Measurements from ENCODE around the gene FOXJ1.
A peak's percentile ranks its signal among the peaks of the same experiment; 100 is the strongest.

The FOXJ1 gene

GRCh38 chr17:76131051-76131691 lies 9.9 kb downstream of the FOXJ1 start:
- DNase-seq (ENCODE audit: low spot score in 2 of 2) (no peak), ATAC-seq (ENCODE audit: low read depth) (no peak)
- Mint-ChIP-seq H3K36me3 (no peaks in the 10 kb centered on the region), H3K9me3 (no peaks in the 10 kb centered on the region), H3K27ac (no peak overlapping the region), H3K27me3 (peaks cover 14% of the 10 kb centered on the region), H3K4me1 (peaks cover 6% of the 10 kb centered on the region), H3K4me3 (no peak overlapping the region)

GRCh38 chr17:76130473-76130872 lies 10.6 kb downstream of the FOXJ1 start:
- Mint-ChIP-seq H3K9me3 (no peaks in the 10 kb centered on the region), H3K27ac (no peak overlapping the region), H3K4me3 (no peak overlapping the region), H3K27me3 (peaks cover 14% of the 10 kb centered on the region), H3K36me3 (no peaks in the 10 kb centered on the region), H3K4me1 (peaks cover 6% of the 10 kb centered on the region)
- ATAC-seq (ENCODE audit: low read depth) (no peak), DNase-seq (ENCODE audit: low spot score in 2 of 2) (no peak)

- no peak overlapping the region for H3K27ac Mint-ChIP-seq
Measured at GRCh38 chr17:76125922-76126321, 15.1 kb downstream of the FOXJ1 start.

GRCh38 chr17:76125391-76125675 lies 15.7 kb downstream of the FOXJ1 start:
- no peak for ATAC-seq (ENCODE audit: low read depth)
- Mint-ChIP-seq H3K4me3 (no peak overlapping the region), H3K36me3 (no peaks in the 10 kb centered on the region), H3K27ac (no peak overlapping the region), H3K9me3 (no peaks in the 10 kb centered on the region), H3K4me1 (peaks cover 14% of the 10 kb centered on the region), H3K27me3 (no peaks in the 10 kb centered on the region)
- no peak for DNase-seq (ENCODE audit: low spot score in 2 of 2)

More at GRCh38 chr17:76125922-76126321, 15.1 kb downstream of the FOXJ1 start:
- ATAC-seq (ENCODE audit: low read depth), result no peak
- Mint-ChIP-seq H3K4me1 (peaks cover 17% of the 10 kb centered on the region), H3K27me3 (peaks cover 5% of the 10 kb centered on the region), H3K9me3 (no peaks in the 10 kb centered on the region), H3K36me3 (no peaks in the 10 kb centered on the region), H3K4me3 (no peak overlapping the region)
- no peak for DNase-seq (ENCODE audit: low spot score in 2 of 2)

GRCh38 chr17:76124582-76125390 lies 16.3 kb downstream of the FOXJ1 start:
- H3K4me3 Mint-ChIP-seq, result no peak overlapping the region
- no peak for DNase-seq (ENCODE audit: low spot score in 2 of 2)
- peaks cover 14% of the 10 kb centered on the region for H3K4me1 Mint-ChIP-seq
- H3K27ac Mint-ChIP-seq, result no peak overlapping the region
- H3K36me3 Mint-ChIP-seq, result no peaks in the 10 kb centered on the region
- H3K27me3 Mint-ChIP-seq, result no peaks in the 10 kb centered on the region
- H3K9me3 Mint-ChIP-seq, result no peaks in the 10 kb centered on the region
- no peak for ATAC-seq (ENCODE audit: low read depth)

- Mint-ChIP-seq H3K4me1 (peaks cover 14% of the 10 kb centered on the region), H3K27ac (no peak overlapping the region), H3K36me3 (no peaks in the 10 kb centered on the region), H3K27me3 (peaks cover 2% of the 10 kb centered on the region), H3K9me3 (no peaks in the 10 kb centered on the region), H3K4me3 (no peak overlapping the region)
- ATAC-seq (ENCODE audit: low read depth) (no peak), DNase-seq (ENCODE audit: low spot score in 2 of 2) (no peak)
Measured at GRCh38 chr17:76123749-76124581, 17.1 kb downstream of the FOXJ1 start.

- peaks cover 14% of the 10 kb centered on the region for H3K4me1 Mint-ChIP-seq
- no peak overlapping the region for H3K4me3 Mint-ChIP-seq
- H3K36me3 Mint-ChIP-seq, result no peaks in the 10 kb centered on the region
- H3K9me3 Mint-ChIP-seq, result no peaks in the 10 kb centered on the region
- DNase-seq (ENCODE audit: low spot score in 2 of 2) (no peak), ATAC-seq (ENCODE audit: low read depth) (no peak)
- no peak overlapping the region for H3K27ac Mint-ChIP-seq
- H3K27me3 Mint-ChIP-seq, result peaks cover 2% of the 10 kb centered on the region
Measured at GRCh38 chr17:76123191-76123499, 17.9 kb downstream of the FOXJ1 start.

- no peaks in the 10 kb centered on the region for H3K36me3 Mint-ChIP-seq
- peaks cover 2% of the 10 kb centered on the region for H3K27me3 Mint-ChIP-seq
- DNase-seq (ENCODE audit: low spot score in 2 of 2), result no peak
- peaks cover 14% of the 10 kb centered on the region for H3K4me1 Mint-ChIP-seq
- H3K9me3 Mint-ChIP-seq, result no peaks in the 10 kb centered on the region
- ATAC-seq (ENCODE audit: low read depth), result no peak
- H3K4me3 Mint-ChIP-seq, result no peak overlapping the region
- no peak overlapping the region for H3K27ac Mint-ChIP-seq
Measured at GRCh38 chr17:76122431-76123190, 18.4 kb downstream of the FOXJ1 start.

- no peaks in the 10 kb centered on the region for H3K36me3 Mint-ChIP-seq
- H3K27ac Mint-ChIP-seq, result peak overlapping the region; percentile 74
- DNase-seq (ENCODE audit: low spot score in 2 of 2) (peak in 1 of 2 donors; percentile 43), ATAC-seq (ENCODE audit: low read depth) (peak; percentile 15)
- no peak overlapping the region for H3K4me3 Mint-ChIP-seq
- no peaks in the 10 kb centered on the region for H3K9me3 Mint-ChIP-seq
- peaks cover 14% of the 10 kb centered on the region for H3K4me1 Mint-ChIP-seq
- peaks cover 2% of the 10 kb centered on the region for H3K27me3 Mint-ChIP-seq
Measured at GRCh38 chr17:76121932-76122430, 19.1 kb downstream of the FOXJ1 start.

- ATAC-seq (ENCODE audit: low read depth) (no peak), DNase-seq (ENCODE audit: low spot score in 2 of 2) (no peak)
- Mint-ChIP-seq H3K9me3 (no peaks in the 10 kb centered on the region), H3K27ac (no peak overlapping the region), H3K4me3 (no peak overlapping the region), H3K27me3 (peaks cover 2% of the 10 kb centered on the region), H3K4me1 (peaks cover 14% of the 10 kb centered on the region), H3K36me3 (no peaks in the 10 kb centered on the region)
Measured at GRCh38 chr17:76120658-76121008, 20.4 kb downstream of the FOXJ1 start.

GRCh38 chr17:76119409-76120371 lies 21.4 kb downstream of the FOXJ1 start:
- Mint-ChIP-seq H3K27me3 (peaks cover 2% of the 10 kb centered on the region), H3K27ac (no peak overlapping the region), H3K9me3 (no peaks in the 10 kb centered on the region), H3K4me3 (no peak overlapping the region), H3K36me3 (no peaks in the 10 kb centered on the region), H3K4me1 (peaks cover 14% of the 10 kb centered on the region)
- no peak for DNase-seq (ENCODE audit: low spot score in 2 of 2)
- ATAC-seq (ENCODE audit: low read depth), result no peak

- no peaks in the 10 kb centered on the region for H3K4me1 Mint-ChIP-seq
- H3K4me3 Mint-ChIP-seq, result no peak overlapping the region
- no peaks in the 10 kb centered on the region for H3K9me3 Mint-ChIP-seq
- peaks cover 2% of the 10 kb centered on the region for H3K27me3 Mint-ChIP-seq
- peaks cover 2% of the 10 kb centered on the region for H3K36me3 Mint-ChIP-seq
- DNase-seq (ENCODE audit: low spot score in 2 of 2) (no peak), ATAC-seq (ENCODE audit: low read depth) (no peak)
- no peak overlapping the region for H3K27ac Mint-ChIP-seq
Measured at GRCh38 chr17:76115138-76115754, 25.8 kb downstream of the FOXJ1 start.

GRCh38 chr17:76111956-76112355 lies 29.1 kb downstream of the FOXJ1 start:
- H3K27ac Mint-ChIP-seq, result no peak overlapping the region
- ATAC-seq (ENCODE audit: low read depth) (no peak), DNase-seq (ENCODE audit: low spot score in 2 of 2) (no peak)
- H3K27me3 Mint-ChIP-seq, result no peaks in the 10 kb centered on the region
- H3K36me3 Mint-ChIP-seq, result peaks cover 2% of the 10 kb centered on the region
- no peaks in the 10 kb centered on the region for H3K4me1 Mint-ChIP-seq
- H3K4me3 Mint-ChIP-seq, result no peak overlapping the region
- H3K9me3 Mint-ChIP-seq, result no peaks in the 10 kb centered on the region

Measured in memory B cell (primary cell).